MM.1S (cell line): Measurements from ENCODE around the gene COX10.

ENCODE experiments used
- CTCF ChIP-seq: fragments of 300-600 bp; sonication (generic); IDR thresholded peaks from 2 replicates; pipeline ENCODE4 v1.5.1; 2016; ENCODE audit warnings: antibody characterized with exemption, low read length, mixed read lengths
- EZH2 ChIP-seq: fragments of 300-600 bp; sonication (generic); optimal IDR thresholded peaks from 2 replicates; pipeline ENCODE3; 2017; ENCODE audit warnings: low read depth, mild to moderate bottlenecking, antibody characterized with exemption, low read length, mixed read lengths

- no peak for TF ChIP-seq EZH2
- TF ChIP-seq CTCF, result no peak
Observed at GRCh38 chr17:14245629-14246028, 176.3 kb downstream of the COX10 start.
